ENCODE data around the gene SUPT6H.
A peak's percentile ranks its signal among the peaks of the same experiment; 100 is the strongest.

The SUPT6H gene

GRCh38 chr17:28661635-28662526 is at the start of gene SUPT6H, which contains the start of gene SDF2:
Gene SUPT6H, plus strand, starts transcription at chr17:28662205. Its CDS starts 11,197 bp downstream, at chr17:28673402.
Gene SDF2, minus strand, starts transcription at chr17:28661906. Its CDS starts 30 bp downstream, at chr17:28661876.
- FAIRE-seq = peak; percentile 65

- FAIRE-seq = no peak
Measured at GRCh38 chr17:28612531-28612930, 49.5 kb upstream of the SUPT6H start.

- FAIRE-seq = no peak
Measured at GRCh38 chr17:28612936-28613872, 48.8 kb upstream of the SUPT6H start.

- no peak for FAIRE-seq
Measured at GRCh38 chr17:28613931-28614381, 48.0 kb upstream of the SUPT6H start, which contains the start of gene RSKR. Gene RSKR, minus strand, starts transcription at chr17:28614185. Its CDS starts 24 bp downstream, at chr17:28614161.

- no peak for FAIRE-seq
Measured at GRCh38 chr17:28615260-28615940, 46.6 kb upstream of the SUPT6H start.

GRCh38 chr17:28616281-28616680 is 45.7 kb upstream of the SUPT6H start:
- no peak for FAIRE-seq

- no peak for FAIRE-seq
Measured at GRCh38 chr17:28618464-28618863, 43.5 kb upstream of the SUPT6H start.

- FAIRE-seq = no peak
Measured at GRCh38 chr17:28620010-28620409, 42.0 kb upstream of the SUPT6H start.

- no peak for FAIRE-seq
Measured at GRCh38 chr17:28622186-28622585, 39.8 kb upstream of the SUPT6H start.

GRCh38 chr17:28623696-28624095 is 38.3 kb upstream of the SUPT6H start:
- no peak for FAIRE-seq

GRCh38 chr17:28624148-28624547 is 37.9 kb upstream of the SUPT6H start:
- FAIRE-seq = no peak

GRCh38 chr17:28626818-28627217 is 35.2 kb upstream of the SUPT6H start:
- no peak for FAIRE-seq

- no peak for FAIRE-seq
Measured at GRCh38 chr17:28634206-28634865, 27.7 kb upstream of the SUPT6H start.

- no peak for FAIRE-seq
Measured at GRCh38 chr17:28635506-28635905, 26.5 kb upstream of the SUPT6H start.

GRCh38 chr17:28641579-28641978 is 20.4 kb upstream of the SUPT6H start:
- FAIRE-seq = no peak

- peak; percentile 13 for FAIRE-seq
Measured at GRCh38 chr17:28643983-28644786, 17.8 kb upstream of the SUPT6H start.

GRCh38 chr17:28644787-28645575 is 17.0 kb upstream of the SUPT6H start, which contains the start of gene BLTP2:
Gene BLTP2, minus strand, starts transcription at chr17:28645158. Its CDS starts 102 bp downstream, at chr17:28645056.
- FAIRE-seq = no peak

- FAIRE-seq = no peak
Measured at GRCh38 chr17:28645576-28645939, 16.4 kb upstream of the SUPT6H start.

- FAIRE-seq = no peak
Measured at GRCh38 chr17:28646039-28646754, 15.8 kb upstream of the SUPT6H start.

GRCh38 chr17:28648698-28649097 is 13.3 kb upstream of the SUPT6H start:
- no peak for FAIRE-seq
